Neural progenitor cell (in vitro differentiated cells): Measurements from ENCODE around the gene ABCC1.

Source experiments
- CTCF ChIP-seq: fragments of 200-600 bp; sonication (generic); IDR thresholded peaks from 2 replicates; pipeline ENCODE4 v1.5.1; 2017; ENCODE audit warnings: antibody characterized with exemption, mild to moderate bottlenecking
- EZH2 ChIP-seq: fragments of 200-600 bp; sonication (generic); IDR thresholded peaks from 2 replicates; pipeline ENCODE4 v1.6.1; 2017; ENCODE audit warnings: antibody characterized with exemption, mild to moderate bottlenecking, moderate library complexity

GRCh38 chr16:15974057-15974456 lies 24.6 kb downstream of the ABCC1 start:
- TF ChIP-seq EZH2, result no peak
- TF ChIP-seq CTCF, result no peak
